Loucy (cell line): ENCODE results near the gene GRHPR.
A peak's percentile ranks its signal among the peaks of the same experiment; 100 is the strongest.

Source experiments
- H2AFZ ChIP-seq: fragments of 200-600 bp; sonication (generic); 2 replicates; pipeline ENCODE4 v1.6.0; 2016; ENCODE audit warnings: antibody characterized with exemption, mild to moderate bottlenecking, low read length, moderate library complexity
- H3F3A ChIP-seq: fragments of 200-600 bp; 2 replicates; pipeline ENCODE4 v1.6.0; 2016; ENCODE audit warnings: antibody characterized with exemption, low read depth, mild to moderate bottlenecking
- H3K27me3 ChIP-seq: fragments of 200-600 bp; sonication (generic); 2 replicates; pipeline ENCODE4 v1.6.1; 2014; ENCODE audit warnings: low read length, mild to moderate bottlenecking; ENCODE audit not compliant: insufficient read depth, poor library complexity, severe bottlenecking
- H3K36me3 ChIP-seq: fragments of 200-600 bp; sonication (generic); 2 replicates; pipeline ENCODE4 v1.6.1; 2016; ENCODE audit warnings: low read length; ENCODE audit not compliant: insufficient read depth
- H3K4me1 ChIP-seq: fragments of 200-600 bp; sonication (generic); 2 replicates; pipeline ENCODE4 v1.5.1; 2014; ENCODE audit warnings: low read length, mild to moderate bottlenecking; ENCODE audit not compliant: insufficient read depth, poor library complexity, severe bottlenecking
- H3K4me2 ChIP-seq: fragments of 200-600 bp; sonication (generic); 2 replicates; pipeline ENCODE4 v1.6.0; 2014; ENCODE audit warnings: antibody characterized with exemption, low read length, low read depth, mild to moderate bottlenecking; ENCODE audit not compliant: poor library complexity, severe bottlenecking
- H3K4me3 ChIP-seq: fragments of 200-600 bp; sonication (generic); 2 replicates; pipeline ENCODE4 v1.5.1; 2014; ENCODE audit warnings: low read length, mild to moderate bottlenecking, mixed read lengths; ENCODE audit not compliant: poor library complexity, severe bottlenecking
- H3K79me2 ChIP-seq: fragments of 200-600 bp; sonication (generic); 2 replicates; pipeline ENCODE4 v1.6.1; 2014; ENCODE audit warnings: low read length; ENCODE audit not compliant: insufficient read depth
- H3K9ac ChIP-seq: fragments of 200-600 bp; sonication (generic); 2 replicates; pipeline ENCODE4 v1.6.0; 2014; ENCODE audit warnings: mild to moderate bottlenecking, low read depth, low read length, moderate library complexity; ENCODE audit not compliant: poor library complexity, severe bottlenecking
- H3K9me2 ChIP-seq: fragments of 200-600 bp; sonication (generic); replicated peaks from 2 replicates; pipeline ENCODE4 v1.6.1; 2016; ENCODE audit warnings: low read depth, low read length, mixed read lengths
- H3K9me3 ChIP-seq: fragments of 200-600 bp; sonication (generic); 2 replicates; pipeline ENCODE4 v1.6.1; 2014; ENCODE audit warnings: mild to moderate bottlenecking, antibody characterized with exemption, low read length, low read depth; ENCODE audit not compliant: insufficient read depth
- H4K20me1 ChIP-seq: fragments of 200-600 bp; sonication (generic); 2 replicates; pipeline ENCODE4 v1.6.0; 2014; ENCODE audit warnings: antibody characterized with exemption, low read length, mild to moderate bottlenecking; ENCODE audit not compliant: insufficient read depth, poor library complexity, severe bottlenecking
- EZH2phosphoT487 ChIP-seq: fragments of 200-600 bp; IDR thresholded peaks from 2 replicates; pipeline ENCODE4 v1.6.1; 2018; ENCODE audit warnings: antibody characterized with exemption, mild to moderate bottlenecking, moderate library complexity, borderline replicate concordance
- TF ChIP-seq, protein P1 (sequence below): fragments of 200-600 bp; sonication (generic); conservative IDR thresholded peaks from 2 replicates; pipeline ENCODE4 v1.5.1; 2014; ENCODE audit warnings: mild to moderate bottlenecking, antibody characterized with exemption, low read length

GRHPR gene

DNA sequence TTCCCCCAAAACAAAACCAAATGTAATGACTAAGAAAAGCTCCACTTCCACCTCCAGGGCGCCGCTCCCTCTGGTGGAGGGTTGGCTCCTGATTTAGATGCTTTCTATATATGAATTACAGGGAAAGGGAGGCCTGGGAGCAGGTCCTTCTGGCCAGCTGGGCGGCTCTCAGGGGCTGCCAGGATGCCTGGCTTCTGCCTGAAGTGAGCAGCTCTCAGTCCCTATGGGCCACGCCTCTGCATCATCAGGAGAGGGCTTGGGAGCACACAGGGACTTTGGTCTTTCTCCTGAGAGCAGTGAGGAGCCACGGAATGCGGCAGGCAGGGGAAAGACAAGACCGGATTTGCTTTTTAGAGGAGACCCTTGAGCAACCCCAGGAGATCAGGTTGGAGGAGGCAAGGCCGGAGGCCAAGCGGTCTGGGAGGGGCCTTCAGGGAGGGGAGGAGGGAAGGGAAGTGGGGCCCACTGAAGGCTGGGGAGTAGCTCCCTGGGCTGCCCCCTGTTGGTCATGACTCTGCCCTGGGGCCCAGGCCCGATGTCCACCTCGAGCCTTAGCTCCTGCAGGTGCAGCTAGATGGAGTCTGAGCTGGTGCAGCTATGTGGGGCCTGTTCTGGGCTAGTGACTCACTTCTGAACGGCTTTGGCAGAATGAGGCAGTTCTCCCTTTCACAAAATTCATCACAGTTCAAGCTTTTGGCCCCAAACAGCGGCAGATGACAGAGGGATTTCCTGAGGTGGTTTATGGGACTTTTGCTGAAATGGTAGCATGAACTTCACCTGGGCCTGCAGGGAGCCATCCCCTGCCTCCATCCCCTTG, 11.3 kb upstream of the GRHPR start:
- no peak for TF ChIP-seq EZH2phosphoT487
- TF ChIP-seq, protein P1, sequence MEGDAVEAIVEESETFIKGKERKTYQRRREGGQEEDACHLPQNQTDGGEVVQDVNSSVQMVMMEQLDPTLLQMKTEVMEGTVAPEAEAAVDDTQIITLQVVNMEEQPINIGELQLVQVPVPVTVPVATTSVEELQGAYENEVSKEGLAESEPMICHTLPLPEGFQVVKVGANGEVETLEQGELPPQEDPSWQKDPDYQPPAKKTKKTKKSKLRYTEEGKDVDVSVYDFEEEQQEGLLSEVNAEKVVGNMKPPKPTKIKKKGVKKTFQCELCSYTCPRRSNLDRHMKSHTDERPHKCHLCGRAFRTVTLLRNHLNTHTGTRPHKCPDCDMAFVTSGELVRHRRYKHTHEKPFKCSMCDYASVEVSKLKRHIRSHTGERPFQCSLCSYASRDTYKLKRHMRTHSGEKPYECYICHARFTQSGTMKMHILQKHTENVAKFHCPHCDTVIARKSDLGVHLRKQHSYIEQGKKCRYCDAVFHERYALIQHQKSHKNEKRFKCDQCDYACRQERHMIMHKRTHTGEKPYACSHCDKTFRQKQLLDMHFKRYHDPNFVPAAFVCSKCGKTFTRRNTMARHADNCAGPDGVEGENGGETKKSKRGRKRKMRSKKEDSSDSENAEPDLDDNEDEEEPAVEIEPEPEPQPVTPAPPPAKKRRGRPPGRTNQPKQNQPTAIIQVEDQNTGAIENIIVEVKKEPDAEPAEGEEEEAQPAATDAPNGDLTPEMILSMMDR: peak; percentile 37
- Histone ChIP-seq H3K4me2 (no peak overlapping the region), H4K20me1 (no peaks in the 10 kb centered on the region), H3K4me1 (peaks cover 16% of the 10 kb centered on the region), H3K4me3 (no peak overlapping the region), H3K79me2 (no peaks in the 10 kb centered on the region), H3F3A (no peaks in the 10 kb centered on the region), H3K9ac (no peak overlapping the region), H3K9me2 (no peaks in the 10 kb centered on the region), H2AFZ (0 out of 2 replicates have a peak overlapping the region, but pooled peaks have one; percentile 36), H3K36me3 (no peaks in the 10 kb centered on the region), H3K27me3 (no peaks in the 10 kb centered on the region), H3K9me3 (no peaks in the 10 kb centered on the region)

DNA sequence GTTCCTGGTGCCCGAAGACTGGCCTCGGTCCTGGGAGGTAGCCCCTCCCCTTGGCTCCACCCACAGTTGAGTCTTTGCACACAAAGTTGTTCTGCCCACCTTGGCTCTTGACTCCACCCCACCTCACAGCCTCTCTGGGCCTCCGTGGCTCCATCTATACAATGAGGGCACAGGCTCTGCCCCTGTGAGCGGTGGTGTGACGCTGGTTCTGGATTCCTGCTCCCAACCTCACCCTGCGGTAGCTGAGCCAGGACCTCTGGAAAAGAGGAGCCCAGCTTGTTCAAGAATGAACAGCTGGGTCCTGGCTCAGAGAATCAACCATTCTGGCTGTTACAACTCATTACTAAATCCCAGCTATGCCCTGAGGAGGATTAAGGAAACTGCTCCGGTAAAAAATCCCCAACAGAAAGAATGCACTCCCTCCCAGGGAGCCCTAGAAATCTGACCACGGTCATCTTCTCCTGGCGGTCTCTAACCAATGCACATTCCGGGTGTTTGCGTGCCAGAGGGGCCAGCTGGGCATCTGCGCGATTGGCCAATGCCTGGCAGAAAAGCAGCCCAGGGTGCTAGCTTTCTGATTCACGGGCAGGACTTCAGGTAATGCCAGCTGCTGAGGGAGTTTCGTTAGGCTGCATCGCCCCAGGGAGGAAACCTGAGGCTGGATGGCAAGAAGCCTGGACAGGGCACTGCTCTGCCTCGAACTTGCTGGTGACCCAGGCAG, 9.9 kb upstream of the GRHPR start:
- no peak for TF ChIP-seq EZH2phosphoT487
- no peak overlapping the region for H2AFZ ChIP-seq

DNA sequence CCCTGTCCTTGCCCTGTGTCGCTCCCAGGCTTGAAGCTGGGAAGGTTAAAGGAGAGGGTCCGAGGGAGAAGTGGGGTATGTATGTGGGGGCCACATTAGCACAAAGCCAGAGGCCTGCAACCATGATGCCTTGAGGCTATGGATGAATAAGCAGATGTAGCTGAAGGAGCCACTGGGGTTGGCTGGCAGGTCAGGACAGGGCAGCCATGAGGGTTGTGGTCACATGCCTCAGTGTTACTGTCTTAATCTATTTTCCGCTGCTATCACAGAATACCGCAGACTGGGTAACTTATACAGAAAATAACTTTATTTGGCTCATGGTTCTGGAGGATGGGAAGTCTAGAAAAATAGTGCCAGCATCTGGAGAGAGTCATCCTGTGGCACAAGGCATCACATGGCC, 9.2 kb upstream of the GRHPR start:
- H3K4me3 ChIP-seq: no peak overlapping the region
- no peak overlapping the region for H3K9ac ChIP-seq
- no peak overlapping the region for H2AFZ ChIP-seq
- no peaks in the 10 kb centered on the region for H3K27me3 ChIP-seq
- no peaks in the 10 kb centered on the region for H3K9me3 ChIP-seq
- H3K79me2 ChIP-seq: no peaks in the 10 kb centered on the region
- H3K4me1 ChIP-seq: peaks cover 12% of the 10 kb centered on the region
- H4K20me1 ChIP-seq: no peaks in the 10 kb centered on the region
- H3K36me3 ChIP-seq: no peaks in the 10 kb centered on the region
- TF ChIP-seq, protein P1: no peak
- TF ChIP-seq EZH2phosphoT487: no peak
- no peaks in the 10 kb centered on the region for H3F3A ChIP-seq
- no peak overlapping the region for H3K4me2 ChIP-seq
- no peaks in the 10 kb centered on the region for H3K9me2 ChIP-seq

More for the DNA sequence above, 9.9 kb upstream of the GRHPR start:
- no peaks in the 10 kb centered on the region for H3K79me2 ChIP-seq
- H3K4me1 ChIP-seq: peaks cover 12% of the 10 kb centered on the region
- no peaks in the 10 kb centered on the region for H3K9me3 ChIP-seq
- no peaks in the 10 kb centered on the region for H3F3A ChIP-seq
- no peaks in the 10 kb centered on the region for H3K27me3 ChIP-seq
- H3K4me3 ChIP-seq: no peak overlapping the region
- H3K9me2 ChIP-seq: no peaks in the 10 kb centered on the region
- H3K36me3 ChIP-seq: no peaks in the 10 kb centered on the region
- H4K20me1 ChIP-seq: no peaks in the 10 kb centered on the region
- H3K4me2 ChIP-seq: no peak overlapping the region
- no peak overlapping the region for H3K9ac ChIP-seq
